HG02870 (cell line): ENCODE results near the gene AAK1.
"Not testable (repeated sequence)": the region's sequence is repeated elsewhere in the genome, so short reads cannot be mapped to it uniquely, and the experiment has no call there.

Experiments
- ATAC-seq: cut with Tn5 transposase; IDR thresholded peaks from one replicate; pipeline ENCODE4 v1.9.1; 2021; ENCODE audit warnings: mild to moderate bottlenecking, moderate library complexity; ENCODE audit not compliant: unreplicated experiment

AAK1 gene

DNA sequence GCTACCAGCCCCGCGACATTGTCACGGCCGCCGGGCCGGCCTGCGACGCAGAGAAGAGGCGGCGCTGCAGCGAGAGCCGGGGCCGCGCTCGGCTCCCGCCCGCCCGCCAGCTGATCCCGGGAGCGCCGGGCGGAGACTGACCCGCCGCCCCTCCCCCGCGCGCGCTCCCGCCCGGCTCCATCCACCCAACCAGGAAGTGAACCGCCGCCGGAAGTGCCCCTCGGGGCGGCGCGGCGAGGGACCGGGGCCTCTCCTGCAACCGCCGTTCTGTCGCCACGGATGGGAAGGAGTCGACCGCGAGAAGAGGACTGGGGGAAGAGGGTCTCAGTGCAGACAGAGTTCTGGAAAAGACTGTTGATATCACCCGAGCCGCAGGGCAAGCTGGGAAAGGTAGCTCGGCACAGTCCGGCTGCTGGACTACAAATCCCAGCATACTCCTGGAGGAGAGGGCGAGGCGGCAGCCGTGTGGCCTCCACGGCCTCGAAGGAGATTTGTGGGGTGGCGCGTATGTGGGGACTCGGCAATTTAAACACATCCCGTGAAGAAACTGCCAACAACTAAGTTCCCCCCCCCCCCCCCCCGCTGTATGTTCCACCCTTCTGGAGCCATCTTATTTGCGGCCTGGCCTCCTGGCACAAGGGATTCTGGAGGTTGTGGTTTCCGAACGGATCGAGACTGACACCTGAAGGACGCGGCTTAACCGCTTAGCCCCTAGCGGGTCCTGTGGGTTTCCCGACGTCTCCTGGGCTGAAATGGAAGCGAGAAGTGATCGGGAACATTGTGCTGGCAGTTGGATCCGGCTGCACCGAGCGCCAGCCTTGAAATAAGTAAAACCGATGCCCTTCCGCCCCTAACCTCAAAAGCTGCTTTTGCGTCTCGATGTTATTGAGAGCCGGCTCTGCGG lies at the start of gene AAK1:
AAK1 (minus strand) TSS at position 138 of the 904 bp plus-strand sequence. CDS start 699 bp downstream, outside the sequence.
- peak; percentile 36 for ATAC-seq

DNA sequence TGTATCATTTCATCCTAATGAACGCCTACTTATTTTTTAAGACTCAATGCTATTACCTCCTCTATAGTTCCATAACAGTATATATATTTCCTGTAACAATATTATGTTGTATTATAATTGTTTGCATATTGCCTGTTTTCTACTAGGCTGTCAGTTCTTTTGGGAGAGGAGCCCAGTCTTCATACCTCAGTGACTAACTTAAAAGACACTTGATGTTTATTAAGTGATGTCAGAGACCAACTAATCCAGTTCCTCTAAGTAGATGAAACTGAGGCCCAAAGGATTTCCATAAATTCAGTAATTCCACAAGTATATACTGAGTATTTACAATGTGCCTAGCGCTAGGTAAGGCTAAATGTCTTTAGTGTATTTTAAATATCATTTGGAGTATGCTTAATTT lies 48.9 kb upstream of the AAK1 start:
- no peak for ATAC-seq

DNA sequence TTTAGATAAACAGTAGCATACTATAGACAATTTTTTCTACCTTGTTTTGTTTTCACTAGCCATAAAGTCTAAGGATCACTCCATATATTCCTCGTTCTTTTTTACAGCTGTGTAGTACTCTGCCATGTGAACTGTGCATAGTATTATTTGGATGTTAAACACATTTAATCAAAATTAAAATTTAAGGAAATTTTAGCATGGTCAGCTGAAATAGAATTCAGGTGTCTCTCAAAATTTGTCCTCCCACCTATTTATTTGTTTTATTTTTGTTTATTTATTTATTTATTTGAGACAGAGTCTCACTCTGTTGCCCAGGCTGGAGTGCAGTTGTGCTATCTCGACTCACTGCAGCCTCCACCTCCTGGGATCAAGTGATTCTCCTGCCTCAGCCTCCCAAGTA lies 46.4 kb upstream of the AAK1 start:
- ATAC-seq: no peak

DNA sequence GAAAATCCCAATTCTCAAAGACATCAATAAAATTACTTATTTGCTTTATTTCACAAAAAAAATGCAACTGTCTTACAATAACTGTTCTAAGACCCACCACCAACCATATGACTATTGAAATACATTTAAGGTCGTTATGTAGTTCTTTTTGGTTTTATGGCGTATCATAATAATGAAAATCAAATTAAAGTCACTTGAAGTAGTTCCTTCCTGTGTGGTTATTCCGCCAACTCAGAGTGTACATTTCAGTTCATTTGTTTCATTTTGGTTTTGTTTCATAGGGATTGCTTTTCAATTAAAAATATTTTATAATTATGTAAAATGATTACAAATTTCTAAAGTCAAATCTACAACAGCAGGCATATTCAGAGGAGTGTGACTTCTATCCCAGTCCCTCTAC lies 45.9 kb upstream of the AAK1 start:
- no peak for ATAC-seq

DNA sequence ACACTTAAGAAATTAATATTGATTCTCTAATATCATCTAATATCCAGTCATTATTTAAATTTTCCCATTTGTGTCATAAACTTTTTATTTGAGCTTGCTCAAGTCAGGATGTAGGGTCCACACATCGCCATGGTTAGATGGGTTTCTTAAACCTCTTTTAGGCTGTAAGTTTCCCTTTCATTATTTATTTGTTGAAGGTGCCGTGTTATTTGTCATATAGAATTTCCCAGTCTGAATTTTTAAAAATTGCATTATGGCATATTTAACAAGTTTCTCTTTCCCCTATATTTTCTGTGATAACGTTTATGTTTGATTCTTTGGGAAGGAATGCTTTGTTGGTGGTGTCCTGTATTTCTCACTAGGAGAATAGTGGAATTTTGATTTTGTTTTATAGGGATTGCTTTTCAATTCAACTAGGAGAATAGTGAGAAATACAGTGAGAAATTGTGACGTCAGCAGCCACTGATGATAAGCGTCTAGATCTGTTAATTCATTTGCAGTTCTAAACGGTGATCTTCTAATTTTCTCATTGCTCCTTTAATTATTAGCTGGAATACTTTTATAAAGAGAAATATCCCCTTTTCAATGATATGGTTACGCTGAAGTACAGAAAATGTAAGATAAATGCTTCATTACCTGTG lies 44.6 kb upstream of the AAK1 start:
- ATAC-seq: no peak

GRCh38 chr2:69686813-69687212 lies 43.3 kb upstream of the AAK1 start:
- no peak for ATAC-seq

GRCh38 chr2:69685321-69686048 lies 41.9 kb upstream of the AAK1 start:
- no peak for ATAC-seq

DNA sequence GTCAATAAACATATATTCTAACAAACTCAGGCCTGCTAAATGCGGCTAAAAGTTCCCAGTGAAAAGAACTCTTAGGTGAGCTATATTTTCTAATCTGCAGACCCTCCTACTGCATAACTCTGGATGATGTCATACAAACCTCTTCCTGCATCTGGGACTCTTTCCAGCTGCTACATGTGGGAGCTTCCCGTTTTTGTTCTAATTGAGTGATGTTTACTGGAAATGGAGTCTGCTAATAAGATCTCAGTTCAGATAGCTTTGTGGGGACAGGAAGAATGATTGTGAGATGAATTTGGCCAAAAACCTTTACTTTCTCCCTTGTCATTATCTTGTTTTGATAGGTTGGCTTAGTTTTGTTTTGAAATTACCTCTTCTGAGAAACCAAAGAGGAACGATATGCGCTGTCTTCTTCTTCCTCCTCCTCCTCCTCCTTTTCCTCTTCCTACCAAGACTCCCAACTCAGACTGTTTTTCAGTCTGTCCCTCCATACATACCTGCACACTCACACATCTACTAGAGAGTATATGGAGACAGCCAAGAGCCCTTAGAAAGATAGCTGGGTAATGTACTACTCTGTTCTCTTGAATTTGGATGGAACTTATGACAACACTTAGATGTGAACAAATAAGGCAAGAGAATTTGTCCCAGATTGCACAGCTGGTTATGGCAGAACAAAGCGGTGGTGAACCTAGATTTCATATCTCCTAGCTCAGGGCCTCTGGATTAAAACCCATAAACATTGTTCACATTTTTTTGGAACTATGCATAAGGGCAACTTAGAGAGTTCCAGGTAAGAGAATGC lies 39.8 kb upstream of the AAK1 start:
- no peak for ATAC-seq

- ATAC-seq: no peak
These were observed 39.0 kb upstream of the AAK1 start for GRCh38 chr2:69682525-69682924.

DNA sequence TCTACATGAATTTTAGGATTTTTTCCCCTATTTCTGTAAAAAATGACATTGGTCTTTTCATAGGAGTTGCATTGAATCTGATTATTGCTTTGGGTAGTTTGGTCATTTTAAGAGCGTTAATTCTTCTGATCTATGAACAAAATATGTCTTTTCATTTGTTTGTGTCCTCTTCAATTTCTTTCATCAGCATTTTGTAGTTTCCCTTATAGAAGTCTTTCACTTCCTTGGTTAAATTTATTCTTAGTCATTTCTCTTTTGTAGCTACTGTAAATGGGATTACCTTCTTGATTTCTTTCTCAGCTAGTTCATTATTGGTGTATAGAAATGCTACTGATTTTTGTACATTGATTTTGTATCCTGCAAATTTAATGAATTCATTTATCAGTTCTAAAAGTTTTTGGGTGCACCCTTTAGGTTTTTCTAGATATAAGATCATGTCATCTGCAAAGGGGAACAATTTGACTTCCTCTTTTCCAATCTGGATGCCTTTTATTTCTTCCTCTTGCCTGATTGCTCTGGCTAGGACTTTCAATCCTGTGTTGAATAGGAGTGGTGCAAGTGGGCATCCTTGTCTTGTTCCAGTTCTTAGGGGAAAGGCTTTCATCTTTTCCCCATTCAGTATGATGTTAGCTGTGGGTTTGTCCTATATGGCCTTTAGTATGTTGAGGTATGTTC lies 36.6 kb upstream of the AAK1 start:
- no peak for ATAC-seq

DNA sequence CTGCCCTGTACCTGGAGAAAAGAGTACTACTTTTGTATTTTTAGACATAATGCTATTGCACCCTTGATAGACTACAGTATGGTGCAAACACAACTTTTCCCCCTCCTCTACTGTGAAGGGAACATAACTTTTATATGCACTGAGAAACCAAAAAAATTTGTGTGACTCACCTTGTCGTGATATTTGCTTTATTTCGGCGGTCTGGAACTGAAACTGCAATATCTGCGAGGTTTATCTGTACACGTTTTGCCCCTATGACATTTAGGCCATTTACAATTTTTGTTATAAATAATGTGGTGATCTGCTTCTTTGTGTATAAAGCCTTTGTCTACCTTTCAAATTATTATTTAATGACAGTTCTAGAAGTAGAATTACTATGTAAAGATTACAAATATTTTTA lies 34.4 kb upstream of the AAK1 start:
- ATAC-seq: no peak

DNA sequence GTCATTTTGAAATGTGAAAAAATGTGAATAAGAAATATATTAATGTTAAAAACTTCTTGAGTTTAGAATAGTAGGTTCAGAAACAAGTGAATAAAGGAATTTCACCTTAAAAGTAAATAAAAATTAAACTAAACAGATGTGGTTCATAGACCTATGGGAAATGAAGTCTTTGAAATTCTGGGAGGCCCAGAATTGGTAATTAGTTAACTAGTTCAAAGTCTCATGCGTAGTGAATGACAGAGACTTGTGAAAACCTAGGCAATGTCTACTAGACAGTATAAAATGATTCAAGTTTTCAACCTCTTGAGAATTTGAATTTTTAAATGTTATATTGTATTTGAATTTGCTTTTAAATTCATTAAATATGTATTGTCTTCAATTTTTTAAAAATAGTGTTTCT lies 32.6 kb upstream of the AAK1 start:
- no peak for ATAC-seq

GRCh38 chr2:69674316-69674670 lies 30.8 kb upstream of the AAK1 start:
- no peak for ATAC-seq

GRCh38 chr2:69673098-69673497 lies 29.6 kb upstream of the AAK1 start:
- ATAC-seq: not testable (repeated sequence)

DNA sequence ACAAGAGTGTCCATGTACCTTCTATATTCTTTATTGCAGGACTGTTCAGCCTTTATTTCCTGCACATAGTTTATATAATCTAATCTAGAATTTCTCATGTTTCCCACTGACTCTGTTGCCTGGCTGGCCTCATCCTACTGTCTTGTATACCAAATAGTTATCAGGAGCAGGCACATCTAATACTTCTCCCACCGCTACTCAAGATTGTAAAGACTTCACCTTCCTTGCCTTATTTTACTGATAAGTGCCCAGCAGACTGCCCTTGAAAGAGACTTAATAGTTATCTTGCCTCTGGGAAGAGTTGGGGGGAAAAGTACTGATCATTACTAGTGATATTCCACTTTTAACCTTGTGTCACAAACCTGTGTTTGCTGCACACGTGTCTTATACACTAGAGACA lies 26.1 kb upstream of the AAK1 start:
- no peak for ATAC-seq

GRCh38 chr2:69668598-69668997 lies 25.1 kb upstream of the AAK1 start:
- ATAC-seq: no peak

DNA sequence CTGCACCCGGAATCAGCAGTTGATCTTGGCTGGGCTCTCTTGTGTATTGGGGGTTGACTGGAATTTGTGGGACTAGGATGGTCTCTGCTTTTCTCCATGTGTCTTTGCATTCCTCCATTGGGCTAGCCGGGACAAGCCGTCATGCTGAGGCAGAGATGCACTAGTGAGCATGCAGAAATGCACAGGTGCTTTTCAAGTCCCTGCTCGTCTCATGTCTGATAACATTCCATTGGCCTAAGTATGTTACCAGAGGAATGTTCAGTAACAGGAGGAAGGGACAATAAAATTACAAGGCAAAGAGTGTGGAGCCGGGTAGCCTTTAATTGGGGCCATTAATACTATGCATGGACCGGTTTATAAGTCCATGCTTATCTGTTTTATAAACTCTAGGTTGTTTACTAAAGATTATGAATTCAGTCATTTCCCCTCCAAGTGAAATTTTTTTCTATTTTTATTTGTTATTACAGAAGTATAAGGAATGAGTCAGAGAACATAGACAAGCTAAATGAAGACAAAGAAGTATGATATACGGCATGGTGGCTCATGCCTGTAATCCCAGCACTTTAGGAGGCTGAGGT lies 24.4 kb upstream of the AAK1 start:
- ATAC-seq: no peak

DNA sequence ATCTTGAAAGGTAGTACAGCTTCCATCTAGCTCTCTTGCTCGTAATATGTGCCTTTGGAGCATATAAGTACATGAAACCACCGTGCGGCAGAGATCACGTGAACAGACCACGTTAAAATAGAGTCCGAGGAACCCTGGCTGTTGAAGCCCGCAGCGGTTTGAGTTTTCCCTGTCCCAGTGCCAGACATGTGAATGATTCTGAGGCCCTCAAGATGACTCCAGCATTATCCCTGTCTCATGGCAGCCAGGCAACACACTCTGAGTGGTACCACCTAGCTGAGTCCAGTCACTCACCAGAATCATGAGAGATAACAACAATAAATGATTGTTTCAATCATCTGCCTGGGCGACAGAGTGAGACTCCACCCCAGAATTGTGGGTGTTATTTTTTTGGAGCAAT lies 21.6 kb upstream of the AAK1 start:
- ATAC-seq: no peak

DNA sequence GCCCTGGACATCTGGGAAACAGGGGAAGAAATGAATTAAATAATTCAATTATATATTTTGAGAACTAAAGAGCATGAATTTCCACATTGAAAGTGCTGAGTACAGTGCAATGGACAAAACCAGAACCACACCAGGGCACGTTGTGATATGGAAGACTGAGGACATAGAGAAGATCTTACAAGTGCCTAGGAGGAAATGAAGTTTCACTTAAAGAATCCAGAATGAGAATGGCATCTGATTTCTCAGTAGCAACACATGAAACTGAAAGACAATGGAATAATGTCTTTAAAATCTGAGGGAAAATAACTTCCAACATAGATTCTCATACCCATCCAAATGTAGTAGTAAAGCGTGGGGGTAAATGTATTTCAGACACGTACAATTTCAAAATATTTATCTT lies 20.3 kb upstream of the AAK1 start:
- ATAC-seq: no peak

- ATAC-seq: not testable (repeated sequence)
These were observed 19.0 kb upstream of the AAK1 start for GRCh38 chr2:69662547-69662946.
